Mesenchymal stem cell (in vitro differentiated cells and primary cell): ENCODE data around the gene CCL7.

ENCODE experiments used
- DNase-seq: peaks from one replicate; pipeline ENCODE4 v3.0.0-alpha.2; 2013
- H2AFZ ChIP-seq: one replicate; pipeline ENCODE4 v1.6.1; 2013; ENCODE audit warnings: low read depth, mild to moderate bottlenecking, control low read depth, inconsistent platforms, low read length, moderate library complexity
- H2AK5ac ChIP-seq: 2 replicates; pipeline ENCODE4 v1.6.1; 2013; ENCODE audit warnings: low read length, moderate library complexity, mild to moderate bottlenecking, inconsistent platforms; ENCODE audit not compliant: severe bottlenecking
- H2BK120ac ChIP-seq: one replicate; pipeline ENCODE4 v1.6.1; 2013; ENCODE audit warnings: low read depth, mild to moderate bottlenecking, inconsistent platforms, low read length, moderate library complexity
- H2BK12ac ChIP-seq, 2 experiments: one replicate each; pipeline ENCODE4 v1.6.1; 2013; ENCODE audit warnings: inconsistent platforms in 2 of 2, low read length in 2 of 2, mild to moderate bottlenecking in 2 of 2, moderate library complexity in 2 of 2, control low read depth in 1 of 2
- H2BK15ac ChIP-seq: one replicate; pipeline ENCODE4 v1.6.1; 2013; ENCODE audit warnings: mild to moderate bottlenecking, low read depth, inconsistent platforms; ENCODE audit not compliant: poor library complexity, severe bottlenecking
- H2BK5ac ChIP-seq: 2 replicates; pipeline ENCODE4 v1.6.1; 2013; ENCODE audit warnings: low read depth, mild to moderate bottlenecking, low read length, control low read depth, inconsistent platforms; ENCODE audit not compliant: poor library complexity, severe bottlenecking
- H3K14ac ChIP-seq, 2 experiments: one replicate each; pipeline ENCODE4 v1.6.1; 2013; ENCODE audit warnings: inconsistent platforms in 2 of 2, low read length in 2 of 2, control low read depth in 1 of 2, mild to moderate bottlenecking in 1 of 2, moderate library complexity in 1 of 2
- H3K18ac ChIP-seq, 2 experiments: one replicate each; pipeline ENCODE4 v1.6.1; 2013; ENCODE audit warnings: inconsistent platforms in 2 of 2, low read length in 2 of 2, control low read depth in 1 of 2, low read depth in 1 of 2, mild to moderate bottlenecking in 1 of 2
- H3K23ac ChIP-seq, 2 experiments: one replicate each; pipeline ENCODE4 v1.6.1; 2013; ENCODE audit warnings: inconsistent platforms in 2 of 2, low read length in 2 of 2, mild to moderate bottlenecking in 2 of 2, moderate library complexity in 2 of 2, control low read depth in 1 of 2
- H3K27ac ChIP-seq: 2 replicates; pipeline ENCODE4 v1.5.1; 2013; ENCODE audit warnings: mild to moderate bottlenecking, moderate library complexity, low read length, control low read depth, inconsistent platforms; ENCODE audit not compliant: poor library complexity, severe bottlenecking
- H3K27me3 ChIP-seq, 2 experiments: 2 replicates each; pipeline versions ENCODE4 v1.6.1 to v1.7.0; 2013; ENCODE audit warnings: low read length in 2 of 2, mild to moderate bottlenecking in 2 of 2, moderate library complexity in 2 of 2, control low read depth in 1 of 2, inconsistent platforms in 1 of 2; ENCODE audit not compliant: control insufficient read depth in 1 of 2, insufficient read depth in 1 of 2
- H3K36me3 ChIP-seq, 2 experiments: 2 replicates each; pipeline versions ENCODE4 v1.6.1 to v1.7.0; 2013; ENCODE audit warnings: low read length in 2 of 2, control low read depth in 1 of 2, inconsistent platforms in 1 of 2, low read depth in 1 of 2, mild to moderate bottlenecking in 1 of 2; ENCODE audit not compliant: insufficient read depth in 2 of 2, control insufficient read depth in 1 of 2
- H3K4ac ChIP-seq, 2 experiments: one replicate each; pipeline ENCODE4 v1.6.1; 2013; ENCODE audit warnings: inconsistent platforms in 2 of 2, low read length in 2 of 2, mild to moderate bottlenecking in 2 of 2, moderate library complexity in 2 of 2, control low read depth in 1 of 2, low read depth in 1 of 2
- H3K4me1 ChIP-seq: 2 replicates; pipeline ENCODE4 v1.6.1; 2013; ENCODE audit warnings: low read depth, low read length, control low read depth; ENCODE audit not compliant: control insufficient read depth, insufficient read depth
- H3K4me2 ChIP-seq: 2 replicates; pipeline ENCODE4 v1.6.1; 2013; ENCODE audit warnings: low read length, mild to moderate bottlenecking, inconsistent platforms; ENCODE audit not compliant: poor library complexity, severe bottlenecking
- H3K4me3 ChIP-seq, 2 experiments: 2 replicates each; pipeline versions ENCODE4 v1.5.1 to v1.7.0; 2013; ENCODE audit warnings: low read length in 2 of 2, mild to moderate bottlenecking in 2 of 2, control low read depth in 1 of 2, low read depth in 1 of 2; ENCODE audit not compliant: insufficient read depth in 1 of 2
- H3K79me1 ChIP-seq: replicated peaks from 2 replicates; pipeline ENCODE4 v1.6.1; 2013; ENCODE audit warnings: mild to moderate bottlenecking, control low read depth, low read length, inconsistent platforms; ENCODE audit not compliant: poor library complexity, severe bottlenecking
- H3K9ac ChIP-seq: 2 replicates; pipeline ENCODE4 v1.7.0; 2013; ENCODE audit warnings: mild to moderate bottlenecking, low read length, moderate library complexity
- H3K9me3 ChIP-seq: 2 replicates; pipeline ENCODE4 v1.7.0; 2013; ENCODE audit warnings: mild to moderate bottlenecking, low read length; ENCODE audit not compliant: control insufficient read depth
- H4K8ac ChIP-seq: one replicate; pipeline ENCODE4 v1.6.1; 2013; ENCODE audit warnings: inconsistent platforms, mild to moderate bottlenecking, low read length, moderate library complexity
- H4K91ac ChIP-seq: one replicate; pipeline ENCODE4 v1.6.1; 2013; ENCODE audit warnings: mild to moderate bottlenecking, low read length, inconsistent platforms
- WGBS: methylation state at CpG from one replicate; pipeline ENCODE4 v1.1.7; 2013; ENCODE audit warnings: mixed read lengths; 5-methylcytosine and 5-hydroxymethylcytosine counted together

CCL7 gene

DNA sequence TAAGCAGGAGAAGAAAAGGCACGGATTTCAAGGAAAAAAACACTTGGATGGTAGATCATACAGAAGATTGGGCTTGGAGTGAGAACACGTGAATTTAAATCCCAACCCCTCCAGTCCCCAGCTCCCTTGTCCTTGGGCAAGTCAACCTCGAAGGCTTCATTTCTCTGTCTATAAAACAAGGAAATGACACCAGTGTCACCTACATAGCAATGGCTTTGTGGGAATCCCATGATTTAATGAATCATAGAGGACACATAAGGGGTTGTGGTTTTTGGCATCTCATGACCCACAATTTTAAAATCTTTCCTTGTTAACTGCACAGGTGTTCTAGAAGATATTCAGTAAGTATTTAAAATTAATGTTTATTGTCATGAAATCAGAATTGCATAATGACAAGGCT lies 23.1 kb upstream of the CCL7 start:
- no peak overlapping the region for H3K14ac ChIP-seq
- no peaks in the 10 kb centered on the region for H3K9me3 ChIP-seq
- peaks cover 0 to 4% of the 10 kb centered on the region in 2 experiments for H3K27me3 ChIP-seq
- H2AFZ ChIP-seq: no peak overlapping the region
- no peak overlapping the region for H2BK15ac ChIP-seq
- DNase-seq: no peak
- H3K23ac ChIP-seq: no peak overlapping the region
- WGBS: 41% methylated on average over 2 of the region's 3 CpGs
- no peak overlapping the region for H2BK5ac ChIP-seq
- no peak overlapping the region for H3K27ac ChIP-seq
- H4K91ac ChIP-seq: no peak overlapping the region
- no peak overlapping the region for H3K18ac ChIP-seq
- no peak overlapping the region for H3K9ac ChIP-seq
- H3K36me3 ChIP-seq: no peaks in the 10 kb centered on the region
- peaks cover 11% of the 10 kb centered on the region for H3K4me1 ChIP-seq
- H4K8ac ChIP-seq: no peak overlapping the region
- no peak overlapping the region for H3K4me3 ChIP-seq
- H2BK12ac ChIP-seq: no peak overlapping the region
- H3K4me2 ChIP-seq: no peak overlapping the region
- no peak overlapping the region for H2AK5ac ChIP-seq
- H3K4ac ChIP-seq: no peak overlapping the region
- no peak overlapping the region for H2BK120ac ChIP-seq
- H3K79me1 ChIP-seq: no peaks in the 10 kb centered on the region

DNA sequence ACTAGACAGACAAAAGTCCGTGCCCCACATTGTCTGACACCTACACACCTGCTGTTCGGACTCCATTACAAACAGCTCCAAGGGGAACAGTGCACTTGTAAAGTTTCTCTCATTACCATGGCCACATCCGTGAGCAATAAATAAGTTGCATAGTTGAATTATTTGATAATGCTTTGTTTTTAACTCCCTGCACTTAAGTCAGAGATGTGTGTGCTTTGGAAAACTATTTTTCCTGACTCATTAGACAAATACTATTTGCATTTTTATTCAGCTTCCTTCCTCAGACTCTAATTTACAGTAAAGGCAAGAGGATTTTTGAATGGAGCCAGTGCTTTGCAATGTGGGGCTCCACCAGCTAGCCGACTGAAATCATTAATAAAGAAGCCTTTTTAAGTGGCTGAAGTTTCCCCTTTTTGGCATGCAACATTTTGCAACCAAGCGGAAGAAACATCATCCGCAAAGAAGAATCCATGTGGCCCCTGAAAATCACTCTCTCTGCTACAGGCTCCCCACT lies 21.5 kb upstream of the CCL7 start:
- Histone ChIP-seq H3K9me3 (no peaks in the 10 kb centered on the region), H3K4ac (no peak overlapping the region), H3K27me3 (peaks cover 0 to 4% of the 10 kb centered on the region in 2 experiments), H3K23ac (no peak overlapping the region), H3K14ac (no peak overlapping the region), H3K4me3 (no peak overlapping the region), H3K27ac (peak overlapping the region; percentile 89), H3K36me3 (no peaks in the 10 kb centered on the region), H2AK5ac (no peak overlapping the region), H3K79me1 (no peaks in the 10 kb centered on the region), H2BK15ac (no peak overlapping the region), H2AFZ (no peak overlapping the region), H2BK12ac (no peak overlapping the region), H4K91ac (no peak overlapping the region), H4K8ac (no peak overlapping the region), H2BK5ac (no peak overlapping the region), H3K18ac (no peak overlapping the region), H3K9ac (peak overlapping the region; percentile 65), H2BK120ac (no peak overlapping the region), H3K4me2 (no peak overlapping the region), H3K4me1 (peaks cover 14% of the 10 kb centered on the region)
- WGBS: 73% methylated on average over 5 of the region's 6 CpGs
- DNase-seq: peak; percentile 40

DNA sequence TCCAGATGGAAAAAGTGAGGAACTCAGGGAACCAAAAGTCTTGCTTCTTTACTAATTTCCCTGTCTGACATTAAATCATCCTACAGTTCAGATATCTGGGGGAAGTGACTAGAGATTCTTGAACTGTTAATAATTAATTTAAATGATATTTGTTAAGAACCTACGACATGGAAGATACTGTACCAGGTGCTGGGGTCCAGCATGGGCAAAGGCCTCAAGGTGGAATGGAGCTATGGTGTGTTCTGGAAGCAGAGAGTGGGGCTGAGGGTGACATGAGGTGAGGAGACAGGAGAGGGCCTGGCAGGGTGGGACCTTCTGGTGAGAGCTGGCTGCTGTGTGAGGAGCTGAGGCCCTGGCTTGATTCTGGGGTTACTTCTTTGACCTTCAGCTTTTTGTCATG lies 21.0 kb upstream of the CCL7 start:
- DNase-seq: no peak
- H3K4me3 ChIP-seq: no peak overlapping the region
- H3K79me1 ChIP-seq: no peaks in the 10 kb centered on the region
- peaks cover 0 to 4% of the 10 kb centered on the region in 2 experiments for H3K27me3 ChIP-seq
- H2AK5ac ChIP-seq: no peak overlapping the region
- peak overlapping the region; percentile 89 for H3K27ac ChIP-seq
- H2AFZ ChIP-seq: no peak overlapping the region
- H3K18ac ChIP-seq: no peak overlapping the region
- no peak overlapping the region for H4K8ac ChIP-seq
- peaks cover 16% of the 10 kb centered on the region for H3K4me1 ChIP-seq
- no peak overlapping the region for H3K14ac ChIP-seq
- no peaks in the 10 kb centered on the region for H3K9me3 ChIP-seq
- H3K9ac ChIP-seq: peak overlapping the region; percentile 65
- no peak overlapping the region for H2BK120ac ChIP-seq
- H3K4ac ChIP-seq: no peak overlapping the region
- no peak overlapping the region for H3K4me2 ChIP-seq
- H2BK15ac ChIP-seq: no peak overlapping the region
- 76% methylated on average over 1 of the region's 1 CpG for WGBS
- H3K36me3 ChIP-seq: no peaks in the 10 kb centered on the region
- no peak overlapping the region for H4K91ac ChIP-seq
- no peak overlapping the region for H3K23ac ChIP-seq
- H2BK12ac ChIP-seq: no peak overlapping the region
- H2BK5ac ChIP-seq: no peak overlapping the region

DNA sequence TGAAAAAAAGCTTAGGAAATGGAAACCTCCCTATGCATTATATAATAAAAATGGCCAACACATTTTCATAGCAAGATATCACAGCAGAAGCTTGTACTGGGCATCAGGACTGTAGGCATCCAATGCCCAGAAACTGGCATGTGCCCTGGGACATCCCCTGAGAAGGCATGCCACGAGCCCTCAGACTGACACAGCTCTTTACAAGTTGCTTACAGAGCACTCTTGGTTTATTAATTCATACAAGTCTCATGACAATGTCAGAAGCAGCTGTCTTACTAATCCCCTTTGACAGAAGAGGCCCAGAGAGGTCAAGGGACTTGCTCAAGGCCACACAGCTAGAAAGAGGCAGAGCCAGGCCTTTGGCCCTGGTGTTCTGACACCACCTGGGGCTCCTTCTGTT lies 20.5 kb upstream of the CCL7 start:
- H4K8ac ChIP-seq: no peak overlapping the region
- no peak overlapping the region for H3K14ac ChIP-seq
- H3K23ac ChIP-seq: no peak overlapping the region
- H3K27me3 ChIP-seq: peaks cover 0 to 4% of the 10 kb centered on the region in 2 experiments
- no peaks in the 10 kb centered on the region for H3K79me1 ChIP-seq
- H2AK5ac ChIP-seq: peak overlapping the region; percentile 46
- DNase-seq: no peak
- no peak overlapping the region for H2BK120ac ChIP-seq
- H3K4me2 ChIP-seq: no peak overlapping the region
- peak overlapping the region in 1 of 2 experiments; percentile 31 for H3K4ac ChIP-seq
- peaks cover 18% of the 10 kb centered on the region for H3K4me1 ChIP-seq
- peak overlapping the region; percentile 89 for H3K27ac ChIP-seq
- WGBS: 50% methylated on average over 1 of the region's 1 CpG
- no peaks in the 10 kb centered on the region for H3K9me3 ChIP-seq
- no peaks in the 10 kb centered on the region for H3K36me3 ChIP-seq
- H2BK12ac ChIP-seq: no peak overlapping the region
- H3K18ac ChIP-seq: no peak overlapping the region
- no peak overlapping the region for H2BK15ac ChIP-seq
- H3K9ac ChIP-seq: peak overlapping the region; percentile 65
- H2BK5ac ChIP-seq: no peak overlapping the region
- no peak overlapping the region for H3K4me3 ChIP-seq
- H4K91ac ChIP-seq: no peak overlapping the region
- H2AFZ ChIP-seq: no peak overlapping the region
